ENCODE results near the gene RETREG3. TPM values are rescaled to one million over a fixed set of nuclear protein-coding genes. Genes with fewer than 3 reads are reported as not detected.

RETREG3 gene
- total and polyA plus RNA-seq, 2 of the 13 experiments (the other 11 are each of a cell fraction or from before 2014, with no cell fraction given): 47.0 to 55.8 TPM

DNA sequence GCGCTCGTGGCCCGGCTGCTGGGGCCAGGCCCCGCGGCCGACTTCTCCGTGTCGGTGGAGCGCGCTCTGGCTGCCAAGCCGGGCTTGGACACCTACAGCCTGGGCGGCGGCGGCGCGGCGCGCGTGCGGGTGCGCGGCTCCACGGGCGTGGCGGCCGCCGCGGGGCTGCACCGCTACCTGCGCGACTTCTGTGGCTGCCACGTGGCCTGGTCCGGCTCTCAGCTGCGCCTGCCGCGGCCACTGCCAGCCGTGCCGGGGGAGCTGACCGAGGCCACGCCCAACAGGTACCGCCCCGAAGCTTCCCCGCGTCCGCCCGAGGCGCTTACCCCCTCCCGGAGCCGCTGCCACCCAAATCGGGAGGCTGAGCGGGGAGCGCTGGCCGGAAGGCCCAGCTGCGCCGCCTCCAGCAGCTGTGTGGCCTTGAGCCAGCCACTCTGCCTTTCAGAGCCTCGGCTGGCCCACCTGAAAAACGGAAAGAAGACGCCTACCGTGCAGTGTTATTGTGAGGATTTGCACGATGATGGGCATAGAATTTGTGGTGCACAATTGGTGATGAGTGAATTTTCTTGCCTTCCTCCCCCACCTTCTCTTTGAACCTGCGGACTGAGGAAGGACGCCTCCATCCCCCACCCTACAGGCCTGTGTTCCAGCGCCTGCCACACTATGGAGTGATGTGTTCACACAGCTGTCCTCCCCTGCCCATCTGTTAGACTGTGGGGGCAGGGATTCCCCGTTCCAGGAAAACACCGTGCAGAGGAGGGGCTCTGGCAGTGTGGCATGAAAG is 72.6 kb downstream of the RETREG3 start (continued):
- TF ChIP-seq, protein P1, sequence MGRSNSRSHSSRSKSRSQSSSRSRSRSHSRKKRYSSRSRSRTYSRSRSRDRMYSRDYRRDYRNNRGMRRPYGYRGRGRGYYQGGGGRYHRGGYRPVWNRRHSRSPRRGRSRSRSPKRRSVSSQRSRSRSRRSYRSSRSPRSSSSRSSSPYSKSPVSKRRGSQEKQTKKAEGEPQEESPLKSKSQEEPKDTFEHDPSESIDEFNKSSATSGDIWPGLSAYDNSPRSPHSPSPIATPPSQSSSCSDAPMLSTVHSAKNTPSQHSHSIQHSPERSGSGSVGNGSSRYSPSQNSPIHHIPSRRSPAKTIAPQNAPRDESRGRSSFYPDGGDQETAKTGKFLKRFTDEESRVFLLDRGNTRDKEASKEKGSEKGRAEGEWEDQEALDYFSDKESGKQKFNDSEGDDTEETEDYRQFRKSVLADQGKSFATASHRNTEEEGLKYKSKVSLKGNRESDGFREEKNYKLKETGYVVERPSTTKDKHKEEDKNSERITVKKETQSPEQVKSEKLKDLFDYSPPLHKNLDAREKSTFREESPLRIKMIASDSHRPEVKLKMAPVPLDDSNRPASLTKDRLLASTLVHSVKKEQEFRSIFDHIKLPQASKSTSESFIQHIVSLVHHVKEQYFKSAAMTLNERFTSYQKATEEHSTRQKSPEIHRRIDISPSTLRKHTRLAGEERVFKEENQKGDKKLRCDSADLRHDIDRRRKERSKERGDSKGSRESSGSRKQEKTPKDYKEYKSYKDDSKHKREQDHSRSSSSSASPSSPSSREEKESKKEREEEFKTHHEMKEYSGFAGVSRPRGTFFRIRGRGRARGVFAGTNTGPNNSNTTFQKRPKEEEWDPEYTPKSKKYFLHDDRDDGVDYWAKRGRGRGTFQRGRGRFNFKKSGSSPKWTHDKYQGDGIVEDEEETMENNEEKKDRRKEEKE (IDR thresholded peaks at IDR 0.05): no peak
- TF ChIP-seq SRF (IDR thresholded peaks at IDR 0.05; ENCODE audit: low read depth, low read length) (no peak), ARID2 (CRISPR knock-in tag; IDR thresholded peaks at IDR 0.05; ENCODE audit: borderline replicate concordance) (peak; percentile 95), HNF4A (CRISPR knock-in tag; IDR thresholded peaks at IDR 0.05) (peak; percentile 59), PRPF4 (IDR thresholded peaks at IDR 0.05; ENCODE audit: low read depth, low read length, poor library complexity, severe bottlenecking) (no peak), GTF3A (CRISPR knock-in tag; conservative IDR thresholded peaks at IDR 0.05) (no peak), ZNF230 (CRISPR knock-in tag; IDR thresholded peaks at IDR 0.05) (peak; percentile 57), ZNF44 (CRISPR knock-in tag; IDR thresholded peaks at IDR 0.05) (no peak; the same call in 1 of the 2 replicates), ZC3H4 (CRISPR knock-in tag; IDR thresholded peaks at IDR 0.05; ENCODE audit: borderline replicate concordance) (no peak), ELF1 (CRISPR knock-in tag; IDR thresholded peaks at IDR 0.05) (peak; percentile 80), REL (CRISPR knock-in tag; conservative IDR thresholded peaks at IDR 0.05) (peak; percentile 69), ZBTB21 (CRISPR knock-in tag; IDR thresholded peaks at IDR 0.05) (no peak), ZNF552 (CRISPR knock-in tag; IDR thresholded peaks at IDR 0.05; ENCODE audit: borderline replicate concordance) (no peak), FOXK2 (IDR thresholded peaks at IDR 0.05) (no peak), ZNF570 (CRISPR knock-in tag; IDR thresholded peaks at IDR 0.05; ENCODE audit: borderline replicate concordance) (peak; percentile 37; the same call in 1 of the 2 replicates), SAFB2 (CRISPR knock-in tag; IDR thresholded peaks at IDR 0.05; ENCODE audit: borderline replicate concordance, low read depth) (peak; percentile 44; the same call in 1 of the 2 replicates), ZNF432 (CRISPR knock-in tag; IDR thresholded peaks at IDR 0.05; ENCODE audit: borderline replicate concordance) (no peak), HOXD1 (CRISPR knock-in tag; IDR thresholded peaks at IDR 0.05) (peak; percentile 37; the same call in 1 of the 2 replicates)
- TF ChIP-seq, protein P2, sequence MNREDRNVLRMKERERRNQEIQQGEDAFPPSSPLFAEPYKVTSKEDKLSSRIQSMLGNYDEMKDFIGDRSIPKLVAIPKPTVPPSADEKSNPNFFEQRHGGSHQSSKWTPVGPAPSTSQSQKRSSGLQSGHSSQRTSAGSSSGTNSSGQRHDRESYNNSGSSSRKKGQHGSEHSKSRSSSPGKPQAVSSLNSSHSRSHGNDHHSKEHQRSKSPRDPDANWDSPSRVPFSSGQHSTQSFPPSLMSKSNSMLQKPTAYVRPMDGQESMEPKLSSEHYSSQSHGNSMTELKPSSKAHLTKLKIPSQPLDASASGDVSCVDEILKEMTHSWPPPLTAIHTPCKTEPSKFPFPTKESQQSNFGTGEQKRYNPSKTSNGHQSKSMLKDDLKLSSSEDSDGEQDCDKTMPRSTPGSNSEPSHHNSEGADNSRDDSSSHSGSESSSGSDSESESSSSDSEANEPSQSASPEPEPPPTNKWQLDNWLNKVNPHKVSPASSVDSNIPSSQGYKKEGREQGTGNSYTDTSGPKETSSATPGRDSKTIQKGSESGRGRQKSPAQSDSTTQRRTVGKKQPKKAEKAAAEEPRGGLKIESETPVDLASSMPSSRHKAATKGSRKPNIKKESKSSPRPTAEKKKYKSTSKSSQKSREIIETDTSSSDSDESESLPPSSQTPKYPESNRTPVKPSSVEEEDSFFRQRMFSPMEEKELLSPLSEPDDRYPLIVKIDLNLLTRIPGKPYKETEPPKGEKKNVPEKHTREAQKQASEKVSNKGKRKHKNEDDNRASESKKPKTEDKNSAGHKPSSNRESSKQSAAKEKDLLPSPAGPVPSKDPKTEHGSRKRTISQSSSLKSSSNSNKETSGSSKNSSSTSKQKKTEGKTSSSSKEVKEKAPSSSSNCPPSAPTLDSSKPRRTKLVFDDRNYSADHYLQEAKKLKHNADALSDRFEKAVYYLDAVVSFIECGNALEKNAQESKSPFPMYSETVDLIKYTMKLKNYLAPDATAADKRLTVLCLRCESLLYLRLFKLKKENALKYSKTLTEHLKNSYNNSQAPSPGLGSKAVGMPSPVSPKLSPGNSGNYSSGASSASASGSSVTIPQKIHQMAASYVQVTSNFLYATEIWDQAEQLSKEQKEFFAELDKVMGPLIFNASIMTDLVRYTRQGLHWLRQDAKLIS (CRISPR knock-in tag; IDR thresholded peaks at IDR 0.05): no peak; the same call in 1 of the 2 replicates
- TF ChIP-seq, protein P3, sequence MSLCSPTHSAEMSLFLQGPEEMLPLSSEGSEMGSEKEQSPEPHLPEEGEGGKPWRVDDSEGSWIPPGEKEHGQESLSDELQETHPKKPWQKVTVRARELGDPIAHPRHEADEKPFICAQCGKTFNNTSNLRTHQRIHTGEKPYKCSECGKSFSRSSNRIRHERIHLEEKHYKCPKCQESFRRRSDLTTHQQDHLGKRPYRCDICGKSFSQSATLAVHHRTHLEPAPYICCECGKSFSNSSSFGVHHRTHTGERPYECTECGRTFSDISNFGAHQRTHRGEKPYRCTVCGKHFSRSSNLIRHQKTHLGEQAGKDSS (CRISPR knock-in tag; IDR thresholded peaks at IDR 0.05; ENCODE audit: borderline replicate concordance, low read depth): no peak
- TF ChIP-seq, protein P4, sequence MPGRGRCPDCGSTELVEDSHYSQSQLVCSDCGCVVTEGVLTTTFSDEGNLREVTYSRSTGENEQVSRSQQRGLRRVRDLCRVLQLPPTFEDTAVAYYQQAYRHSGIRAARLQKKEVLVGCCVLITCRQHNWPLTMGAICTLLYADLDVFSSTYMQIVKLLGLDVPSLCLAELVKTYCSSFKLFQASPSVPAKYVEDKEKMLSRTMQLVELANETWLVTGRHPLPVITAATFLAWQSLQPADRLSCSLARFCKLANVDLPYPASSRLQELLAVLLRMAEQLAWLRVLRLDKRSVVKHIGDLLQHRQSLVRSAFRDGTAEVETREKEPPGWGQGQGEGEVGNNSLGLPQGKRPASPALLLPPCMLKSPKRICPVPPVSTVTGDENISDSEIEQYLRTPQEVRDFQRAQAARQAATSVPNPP (CRISPR knock-in tag; IDR thresholded peaks at IDR 0.05): peak; percentile 97

All from HepG2 (cell line).